Transverse colon (tissue), 4 donors: Measurements from ENCODE around the gene TTLL3.

Experiments used
- CTCF ChIP-seq, 5 experiments: fragments of 200-600 bp in 3 of 5; fragments of 450-650 bp in 2 of 5; sonication (generic) in 3 of 5; IDR thresholded peaks; 1 replicate in 2 of 5; 2 replicates in 3 of 5; pipeline ENCODE4 v1.5.1; 2016 to 2017; ENCODE audit warnings: antibody characterized with exemption in 5 of 5, inconsistent platforms in 3 of 5, mild to moderate bottlenecking in 2 of 5, moderate library complexity in 1 of 5
- EP300 ChIP-seq: sonication (generic); formaldehyde crosslinking; IDR thresholded peaks from one replicate; pipeline ENCODE4 v1.6.1; 2017; ENCODE audit warnings: antibody characterized with exemption, low read depth
- POLR2A ChIP-seq: fragments of 450-650 bp; IDR thresholded peaks from one replicate; pipeline ENCODE4 v1.6.1; 2016; ENCODE audit warnings: antibody characterized with exemption, mild to moderate bottlenecking, moderate library complexity
- POLR2AphosphoS5 ChIP-seq, 3 donors: sonication (generic); formaldehyde crosslinking; IDR thresholded peaks; one replicate each; pipeline ENCODE4 v1.6.1; 2016; ENCODE audit warnings: antibody characterized with exemption in 3 of 3

GRCh38 chr3:9769012-9769411, 41.0 kb upstream of the TTLL3 start:
- TF ChIP-seq CTCF (IDR thresholded peaks at IDR 0.05) (no peak), EP300 (no peak), POLR2A (no peak), POLR2AphosphoS5 (IDR thresholded peaks at IDR 0.05) (no peak)
